Activated CD8-positive, alpha-beta T cell treated with anti-CD3 and anti-CD28 coated beads for 36 hours (primary cell): ENCODE results near the gene DDX3X. TPM values are rescaled to one million over a fixed set of nuclear protein-coding genes. Genes with fewer than 3 reads are reported as not detected.
"Not testable (repeated sequence)": the region's sequence is repeated elsewhere in the genome, so short reads cannot be mapped to it uniquely, and the experiment has no call there.

Experiments used
- ATAC-seq: fragments of 200-7000 bp; cut with Tn5 transposase; one replicate; pipeline ENCODE4 v1.10.0; 2021; ENCODE audit warnings: mild to moderate bottlenecking, moderate library complexity
- CTCF ChIA-PET: fragments of 350-600 bp; sonication (Branson Sonifier 250); formaldehyde crosslinking; loops from one replicate; lab custom pipeline; 2021; ENCODE audit warnings: antibody characterized with exemption; lab: Charles Lee
- POLR2A ChIA-PET: fragments of 350-600 bp; sonication (Branson Sonifier 250); formaldehyde crosslinking; loops from one replicate; lab custom pipeline; 2021; ENCODE audit warnings: antibody characterized with exemption; lab: Charles Lee
- DNase-seq: peaks from one replicate; pipeline ENCODE4 v3.0.0-alpha.2; 2020
- H3K27ac Mint-ChIP-seq: one replicate; pipeline ENCODE4 v1.8.0; 2021; ENCODE audit warnings: mild to moderate bottlenecking, mixed read lengths
- H3K27me3 Mint-ChIP-seq: one replicate; pipeline ENCODE4 v1.8.0; 2021; ENCODE audit warnings: mixed read lengths
- H3K36me3 Mint-ChIP-seq: one replicate; pipeline ENCODE4 v1.8.0; 2021; ENCODE audit warnings: low read depth, mixed read lengths
- H3K4me1 Mint-ChIP-seq: one replicate; pipeline ENCODE4 v1.8.0; 2021; ENCODE audit warnings: low read depth, mixed read lengths
- H3K4me3 Mint-ChIP-seq: one replicate; pipeline ENCODE4 v1.8.0; 2021; ENCODE audit warnings: mild to moderate bottlenecking, moderate library complexity, mixed read lengths
- H3K9me3 Mint-ChIP-seq: one replicate; pipeline ENCODE4 v1.8.0; 2021; ENCODE audit warnings: mixed read lengths
- CTCF ChIP-seq: fragments of 200-600 bp; IDR thresholded peaks from one replicate; pipeline ENCODE4 v1.8.0; 2022; ENCODE audit warnings: antibody characterized with exemption, mild to moderate bottlenecking
- intact Hi-C: fragments of 100-400 bp; cut with micrococcal nuclease; formaldehyde crosslinking; loops from one replicate; pipeline ENCODE4 v1.10.0; 2022
- total RNA-seq, 2 experiments: library from RNA; stranded (reverse); gene quantifications; one replicate each; pipeline ENCODE4 v1.2.3, GENCODE V29; 2021

Gene DDX3X
- 100 to 1,000 TPM; 172 to 181 TPM for total RNA-seq

GRCh38 chrX:41333744-41334362 is at the start of gene DDX3X:
Gene DDX3X, plus strand, starts transcription at chrX:41334162. Its CDS starts 91 bp downstream, at chrX:41334253.
- Mint-ChIP-seq H3K9me3 (no peaks in the 10 kb centered on the region), H3K4me3 (peak within 1 kb of the TSS; percentile 92), H3K27me3 (no peaks in the 10 kb centered on the region), H3K27ac (peak within 1 kb of the TSS; percentile 100), H3K4me1 (peaks cover 19% of the 10 kb centered on the region), H3K36me3 (peaks cover 41% of the 10 kb centered on the region)
- peak; percentile 85 for DNase-seq
- CTCF ChIA-PET = interaction anchor here (1.0 kb wide), 1 partner anchor 49 kb away, joined by 3 read pairs; no protein-coding TSS in a partner anchor
- no peak for TF ChIP-seq CTCF
- intact Hi-C loops = loop anchor here (10.0 kb wide), 2 partner anchors 59 to 111 kb away; partner anchors contain the start of gene NYX
- ATAC-seq = peak; percentile 61
- POLR2A ChIA-PET = interaction anchor here (0.7 to 1.1 kb wide), 5 partner anchors 9 to 90 kb away, joined by 3 to 5 read pairs (median 3); no protein-coding TSS in a partner anchor

- DNase-seq, intact Hi-C loops, CTCF ChIA-PET, H3K4me1 Mint-ChIP-seq, H3K27ac Mint-ChIP-seq, ATAC-seq, H3K36me3 Mint-ChIP-seq, H3K9me3 Mint-ChIP-seq, POLR2A ChIA-PET, H3K27me3 Mint-ChIP-seq, H3K4me3 Mint-ChIP-seq: not testable (repeated sequence)
These were observed 48.0 kb upstream of the DDX3X start for GRCh38 chrX:41285928-41286327.

- Mint-ChIP-seq H3K4me3 (no peak overlapping the region), H3K36me3 (no peaks in the 10 kb centered on the region), H3K27ac (no peak overlapping the region), H3K4me1 (no peaks in the 10 kb centered on the region), H3K27me3 (no peaks in the 10 kb centered on the region), H3K9me3 (peaks cover 4% of the 10 kb centered on the region)
- ChIA-PET CTCF (no interaction called here), POLR2A (no interaction called here)
- DNase-seq (no peak), ATAC-seq (no peak)
- intact Hi-C loops = no loop called here
- TF ChIP-seq CTCF = no peak
These were observed 45.3 kb upstream of the DDX3X start for GRCh38 chrX:41288641-41289040.

GRCh38 chrX:41289095-41289494 is 44.9 kb upstream of the DDX3X start:
- intact Hi-C loops = no loop called here
- TF ChIP-seq CTCF = no peak
- POLR2A ChIA-PET = no interaction called here
- ATAC-seq = no peak
- Mint-ChIP-seq H3K9me3 (peaks cover 4% of the 10 kb centered on the region), H3K36me3 (no peaks in the 10 kb centered on the region), H3K27me3 (no peaks in the 10 kb centered on the region), H3K27ac (no peak overlapping the region), H3K4me3 (no peak overlapping the region), H3K4me1 (no peaks in the 10 kb centered on the region)
- CTCF ChIA-PET = no interaction called here
- DNase-seq = no peak

GRCh38 chrX:41291309-41291708 is 42.7 kb upstream of the DDX3X start:
- H3K36me3 Mint-ChIP-seq = no peaks in the 10 kb centered on the region
- POLR2A ChIA-PET = no interaction called here

More at GRCh38 chrX:41291309-41291708, 42.7 kb upstream of the DDX3X start:
- H3K9me3 Mint-ChIP-seq = peaks cover 4% of the 10 kb centered on the region
- DNase-seq = no peak
- no peak for ATAC-seq
- no peak overlapping the region for H3K4me3 Mint-ChIP-seq
- TF ChIP-seq CTCF = no peak
- CTCF ChIA-PET = no interaction called here
- intact Hi-C loops = no loop called here
- no peaks in the 10 kb centered on the region for H3K4me1 Mint-ChIP-seq
- H3K27me3 Mint-ChIP-seq = no peaks in the 10 kb centered on the region
- no peak overlapping the region for H3K27ac Mint-ChIP-seq
